H9 (cell line): ENCODE data around the gene DNM2. TPM values are rescaled to one million over a fixed set of nuclear protein-coding genes. Genes with fewer than 3 reads are reported as not detected.

ENCODE experiments used
- DNase-seq: peaks from one replicate; pipeline ENCODE4 v3.0.0-alpha.2; 2017
- H2AFZ ChIP-seq: one replicate; pipeline ENCODE4 v1.6.1; 2013; ENCODE audit warnings: mild to moderate bottlenecking, low read length, control low read depth, moderate library complexity
- H2AK5ac ChIP-seq: 2 replicates; pipeline ENCODE4 v1.6.1; 2013; ENCODE audit warnings: low read length, control low read depth, mixed read lengths; ENCODE audit not compliant: insufficient read length
- H2BK120ac ChIP-seq: one replicate; pipeline ENCODE4 v1.6.1; 2013; ENCODE audit warnings: low read depth, mild to moderate bottlenecking, low read length, control low read depth, inconsistent platforms; ENCODE audit not compliant: poor library complexity, severe bottlenecking
- H2BK12ac ChIP-seq: 2 replicates; pipeline ENCODE4 v1.6.1; 2013; ENCODE audit warnings: low read length, control low read depth, mixed read lengths, low read depth; ENCODE audit not compliant: insufficient read length
- H2BK15ac ChIP-seq: 2 replicates; pipeline ENCODE4 v1.6.1; 2013; ENCODE audit warnings: low read depth, low read length, control low read depth
- H2BK20ac ChIP-seq: one replicate; pipeline ENCODE4 v1.6.1; 2013; ENCODE audit warnings: low read depth, mild to moderate bottlenecking, low read length, control low read depth, inconsistent platforms; ENCODE audit not compliant: poor library complexity, severe bottlenecking
- H2BK5ac ChIP-seq: 2 replicates; pipeline ENCODE4 v1.6.1; 2013; ENCODE audit warnings: low read length, control low read depth, mixed read lengths; ENCODE audit not compliant: insufficient read length
- H3K14ac ChIP-seq: 2 replicates; pipeline ENCODE4 v1.6.1; 2013; ENCODE audit warnings: low read length, control low read depth; ENCODE audit not compliant: insufficient read depth
- H3K18ac ChIP-seq: 2 replicates; pipeline ENCODE4 v1.6.1; 2013; ENCODE audit warnings: low read depth, mild to moderate bottlenecking, mixed read lengths, low read length, control low read depth; ENCODE audit not compliant: insufficient read length
- H3K23ac ChIP-seq: 2 replicates; pipeline ENCODE4 v1.6.1; 2013; ENCODE audit warnings: low read length, control low read depth, mixed read lengths, low read depth; ENCODE audit not compliant: insufficient read length
- H3K23me2 ChIP-seq: 2 replicates; pipeline ENCODE4 v1.6.1; 2013; ENCODE audit warnings: low read depth, mild to moderate bottlenecking, mixed read lengths, low read length, control low read depth; ENCODE audit not compliant: insufficient read length, poor library complexity, severe bottlenecking
- H3K27ac ChIP-seq: 2 replicates; pipeline ENCODE4 v1.5.1; 2013; ENCODE audit warnings: low read length, control low read depth, mixed read lengths, low read depth; ENCODE audit not compliant: insufficient read length
- H3K27me3 ChIP-seq: 2 replicates; pipeline ENCODE4 v1.6.1; 2013; ENCODE audit warnings: low read length, control low read depth, inconsistent platforms; ENCODE audit not compliant: insufficient read depth
- H3K4ac ChIP-seq: 2 replicates; pipeline ENCODE4 v1.6.1; 2013; ENCODE audit warnings: low read depth, mild to moderate bottlenecking, control low read depth, inconsistent platforms, low read length, moderate library complexity
- H3K4me1 ChIP-seq: 2 replicates; pipeline ENCODE4 v1.6.1; 2013; ENCODE audit warnings: low read length, control low read depth, inconsistent platforms; ENCODE audit not compliant: insufficient read depth
- H3K4me2 ChIP-seq: 2 replicates; pipeline ENCODE4 v1.6.1; 2013; ENCODE audit warnings: low read length, control low read depth, mixed read lengths; ENCODE audit not compliant: insufficient read length, insufficient read depth
- H3K56ac ChIP-seq: 2 replicates; pipeline ENCODE4 v1.6.1; 2013; ENCODE audit warnings: low read depth, mild to moderate bottlenecking, mixed read lengths, low read length, control low read depth; ENCODE audit not compliant: insufficient read length
- H3K79me1 ChIP-seq: 2 replicates; pipeline ENCODE4 v1.6.1; 2013; ENCODE audit warnings: low read depth, mild to moderate bottlenecking, moderate library complexity, low read length, control low read depth, inconsistent platforms; ENCODE audit not compliant: insufficient read depth, poor library complexity, severe bottlenecking
- H3K79me2 ChIP-seq: 2 replicates; pipeline ENCODE4 v1.6.1; 2013; ENCODE audit warnings: low read length, control low read depth, inconsistent platforms; ENCODE audit not compliant: insufficient read depth
- H3K9ac ChIP-seq: 2 replicates; pipeline ENCODE4 v1.6.1; 2013; ENCODE audit warnings: low read length, control low read depth, mixed read lengths; ENCODE audit not compliant: insufficient read length; ENCODE audit errors: extremely low read depth
- H3K9me3 ChIP-seq: one replicate; pipeline ENCODE4 v1.6.1; 2013; ENCODE audit warnings: low read depth, low read length, inconsistent platforms; ENCODE audit not compliant: control insufficient read depth
- H3T11ph ChIP-seq: one replicate; pipeline ENCODE4 v1.6.1; 2013; ENCODE audit warnings: mild to moderate bottlenecking, low read length, control low read depth, inconsistent platforms
- H4K20me1 ChIP-seq: one replicate; pipeline ENCODE4 v1.6.1; 2013; ENCODE audit not compliant: control insufficient read depth, insufficient read length, insufficient read depth
- H4K5ac ChIP-seq: 2 replicates; pipeline ENCODE4 v1.6.1; 2013; ENCODE audit warnings: low read depth, mild to moderate bottlenecking, mixed read lengths, low read length, control low read depth; ENCODE audit not compliant: insufficient read length
- H4K8ac ChIP-seq: replicated peaks from 2 replicates; pipeline ENCODE4 v1.6.1; 2013; ENCODE audit warnings: low read length, control low read depth, mixed read lengths, low read depth; ENCODE audit not compliant: insufficient read length
- H4K91ac ChIP-seq: 2 replicates; pipeline ENCODE4 v1.6.1; 2013; ENCODE audit warnings: low read depth, mild to moderate bottlenecking, moderate library complexity, mixed read lengths, low read length, control low read depth; ENCODE audit not compliant: insufficient read length
- H3K27ac Mint-ChIP-seq, 3 experiments: 2 replicates in 2 of 3; 3 replicates in 1 of 3; pipeline ENCODE4 v1.8.0; 2020 to 2021; ENCODE audit warnings: mixed read lengths in 3 of 3, mild to moderate bottlenecking in 1 of 3, moderate library complexity in 1 of 3
- H3K27me3 Mint-ChIP-seq: 2 replicates; pipeline ENCODE4 v1.8.0; 2021; ENCODE audit warnings: low read depth, mild to moderate bottlenecking, moderate library complexity, mixed read lengths
- H3K36me3 Mint-ChIP-seq, 3 experiments: 2 replicates in 2 of 3; 3 replicates in 1 of 3; pipeline ENCODE4 v1.8.0; 2020 to 2021; ENCODE audit warnings: low read depth in 3 of 3, mixed read lengths in 3 of 3; ENCODE audit not compliant: insufficient read depth in 1 of 3
- H3K4me1 Mint-ChIP-seq, 2 experiments: 2 replicates each; pipeline ENCODE4 v1.8.0; 2020; ENCODE audit warnings: mixed read lengths in 2 of 2
- H3K4me3 Mint-ChIP-seq, 2 experiments: 2 replicates in 1 of 2; 3 replicates in 1 of 2; pipeline ENCODE4 v1.8.0; 2020 to 2021; ENCODE audit warnings: mild to moderate bottlenecking in 2 of 2, mixed read lengths in 2 of 2, moderate library complexity in 1 of 2
- H3K9me3 Mint-ChIP-seq, 2 experiments: 2 replicates in 1 of 2; 3 replicates in 1 of 2; pipeline ENCODE4 v1.8.0; 2020; ENCODE audit warnings: mild to moderate bottlenecking in 2 of 2, mixed read lengths in 2 of 2, moderate library complexity in 1 of 2
- WGBS: extraction: QIAGEN DNeasy Blood & Tissue Kit; methylation state at CpG from one replicate; pipeline ENCODE4 v1.1.7; 2013; ENCODE audit warnings: missing lambda C conversion rate, low lambda C conversion rate, mixed read lengths; ENCODE audit not compliant: insufficient read length; ENCODE audit errors: extremely low coverage; 5-methylcytosine and 5-hydroxymethylcytosine counted together
- total RNA-seq: library from RNA; stranded (reverse); gene quantifications from 2 replicates; pipeline ENCODE4 v1.2.1, GENCODE V29; 2021
- TF ChIP-seq, protein P1 (sequence below): fragments of 200-600 bp; sonication (generic); conservative IDR thresholded peaks from 3 replicates; pipeline ENCODE4 v1.8.0; 2021; ENCODE audit warnings: antibody characterized with exemption, mild to moderate bottlenecking

The DNM2 gene
- total RNA-seq, 1 experiment from 2014 or later, result 152 TPM

DNA sequence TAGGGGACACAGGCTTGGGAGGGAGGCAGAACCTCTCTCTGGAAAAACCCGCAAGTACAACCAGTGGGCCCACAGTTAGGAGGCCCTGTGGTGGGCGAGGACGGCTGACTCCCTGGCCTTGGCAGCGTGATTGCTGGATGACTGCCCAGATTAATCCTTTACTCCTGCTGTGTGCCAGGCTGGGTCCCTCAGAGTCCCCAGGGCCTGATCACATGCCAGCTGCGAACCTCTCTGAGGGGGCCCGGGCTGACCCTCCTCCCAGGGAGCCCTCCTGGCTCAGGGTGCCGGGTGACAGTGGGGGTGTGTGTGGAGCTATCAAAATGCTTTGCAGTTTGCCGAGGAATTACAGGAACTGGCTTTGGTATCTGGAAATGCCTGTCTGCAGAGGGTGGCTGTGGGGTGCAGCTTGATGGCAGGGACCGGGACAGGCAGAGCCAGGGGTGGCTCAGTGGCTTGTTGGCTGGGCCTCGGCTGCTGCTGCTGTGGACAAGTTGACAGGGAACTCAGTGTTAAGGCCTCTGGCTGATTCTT is 48.9 kb downstream of the DNM2 start:
- H3K36me3 Mint-ChIP-seq, result peaks cover 7 to 25% (median 15%) of the 10 kb centered on the region in 3 experiments; a peak in 6 of 7 replicates
- no peak overlapping the region for H4K91ac ChIP-seq
- H3K4me1 Mint-ChIP-seq, result peaks cover 17 to 27% of the 10 kb centered on the region in 2 experiments
- H3K23me2 ChIP-seq, result no peaks in the 10 kb centered on the region
- no peak overlapping the region for H3K4me2 ChIP-seq
- H3K9me3 ChIP-seq, result no peaks in the 10 kb centered on the region
- no peak for DNase-seq
- no peak overlapping the region for H3K56ac ChIP-seq
- no peak overlapping the region for H2BK5ac ChIP-seq
- H3K14ac ChIP-seq, result no peak overlapping the region; the same call in 1 of the 2 replicates
- H2BK12ac ChIP-seq, result no peak overlapping the region
- no peak overlapping the region for H4K8ac ChIP-seq
- H3K79me1 ChIP-seq, result no peaks in the 10 kb centered on the region
- no peak overlapping the region for H3T11ph ChIP-seq
- H4K5ac ChIP-seq, result no peak overlapping the region
- no peak overlapping the region for H3K9ac ChIP-seq
- H3K27me3 ChIP-seq, result no peaks in the 10 kb centered on the region
- H3K18ac ChIP-seq, result no peak overlapping the region
- H3K27ac Mint-ChIP-seq, result peak overlapping the region in 2 of 3 experiments; percentile 28 to 44; a peak in 1 of 7 replicates
- no peak overlapping the region for H2BK120ac ChIP-seq
- no CpG with 5 or more reads among the region's 10 CpGs for WGBS
- H3K9me3 Mint-ChIP-seq, result no peaks in the 10 kb centered on the region
- H3K27ac ChIP-seq, result no peak overlapping the region
- no peaks in the 10 kb centered on the region for H3K79me2 ChIP-seq
- H3K4ac ChIP-seq, result no peak overlapping the region
- no peak overlapping the region for H3K23ac ChIP-seq
- H3K4me3 Mint-ChIP-seq, result no peak overlapping the region
- H2BK20ac ChIP-seq, result no peak overlapping the region
- no peak overlapping the region for H2AK5ac ChIP-seq
- no peaks in the 10 kb centered on the region; the same call in 1 of the 2 replicates for H3K4me1 ChIP-seq
- H2BK15ac ChIP-seq, result no peak overlapping the region
- H4K20me1 ChIP-seq, result no peaks in the 10 kb centered on the region
- no peak overlapping the region for H2AFZ ChIP-seq
- no peaks in the 10 kb centered on the region for H3K27me3 Mint-ChIP-seq
- TF ChIP-seq, protein P1, sequence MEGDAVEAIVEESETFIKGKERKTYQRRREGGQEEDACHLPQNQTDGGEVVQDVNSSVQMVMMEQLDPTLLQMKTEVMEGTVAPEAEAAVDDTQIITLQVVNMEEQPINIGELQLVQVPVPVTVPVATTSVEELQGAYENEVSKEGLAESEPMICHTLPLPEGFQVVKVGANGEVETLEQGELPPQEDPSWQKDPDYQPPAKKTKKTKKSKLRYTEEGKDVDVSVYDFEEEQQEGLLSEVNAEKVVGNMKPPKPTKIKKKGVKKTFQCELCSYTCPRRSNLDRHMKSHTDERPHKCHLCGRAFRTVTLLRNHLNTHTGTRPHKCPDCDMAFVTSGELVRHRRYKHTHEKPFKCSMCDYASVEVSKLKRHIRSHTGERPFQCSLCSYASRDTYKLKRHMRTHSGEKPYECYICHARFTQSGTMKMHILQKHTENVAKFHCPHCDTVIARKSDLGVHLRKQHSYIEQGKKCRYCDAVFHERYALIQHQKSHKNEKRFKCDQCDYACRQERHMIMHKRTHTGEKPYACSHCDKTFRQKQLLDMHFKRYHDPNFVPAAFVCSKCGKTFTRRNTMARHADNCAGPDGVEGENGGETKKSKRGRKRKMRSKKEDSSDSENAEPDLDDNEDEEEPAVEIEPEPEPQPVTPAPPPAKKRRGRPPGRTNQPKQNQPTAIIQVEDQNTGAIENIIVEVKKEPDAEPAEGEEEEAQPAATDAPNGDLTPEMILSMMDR, result no peak
